Subcutaneous abdominal adipose tissue (tissue), 5 donors: ENCODE results near the gene NCOA3.
"Not testable (repeated sequence)": the region's sequence is repeated elsewhere in the genome, so short reads cannot be mapped to it uniquely, and the experiment has no call there.

ENCODE experiments used
- H3K27ac ChIP-seq: one replicate; pipeline ENCODE4 v1.7.0; 2013; ENCODE audit warnings: low read depth, mild to moderate bottlenecking, inconsistent platforms, low read length, moderate library complexity
- H3K27me3 ChIP-seq, 5 donors: one replicate each; pipeline ENCODE4 v1.7.0; 2013; ENCODE audit warnings: low read length in 5 of 5, inconsistent platforms in 1 of 5; ENCODE audit not compliant: control insufficient read depth in 5 of 5, insufficient read depth in 4 of 5
- H3K36me3 ChIP-seq, 5 donors: one replicate each; pipeline ENCODE4 v1.7.0; 2013; ENCODE audit warnings: low read length in 5 of 5; ENCODE audit not compliant: control insufficient read depth in 5 of 5, insufficient read depth in 5 of 5
- H3K4me1 ChIP-seq, 5 donors: one replicate each; pipeline ENCODE4 v1.7.0; 2013; ENCODE audit warnings: low read length in 5 of 5, mild to moderate bottlenecking in 3 of 5, moderate library complexity in 1 of 5; ENCODE audit not compliant: control insufficient read depth in 5 of 5, insufficient read depth in 5 of 5
- H3K4me3 ChIP-seq, 5 donors: one replicate each; pipeline ENCODE4 v1.7.0; 2013; ENCODE audit warnings: low read length in 5 of 5, low read depth in 1 of 5
- H3K9ac ChIP-seq, 5 donors: one replicate each; pipeline ENCODE4 v1.7.0; 2013; ENCODE audit warnings: low read length in 5 of 5, mild to moderate bottlenecking in 4 of 5, moderate library complexity in 3 of 5
- H3K9me3 ChIP-seq, 5 donors: one replicate each; pipeline ENCODE4 v1.7.0; 2013; ENCODE audit warnings: low read length in 5 of 5; ENCODE audit not compliant: control insufficient read depth in 5 of 5
- donor health status: healthy.
- donor health status: healthy.
- donor health status: healthy.
- donor health status: healthy.
- donor health status: healthy.

The NCOA3 gene

GRCh38 chr20:47500554-47500953 lies 1.1 kb upstream of the NCOA3 start:
- Histone ChIP-seq H3K27me3 (no peaks in the 10 kb centered on the region), H3K9me3 (no peaks in the 10 kb centered on the region), H3K9ac (no peak overlapping the region), H3K4me3 (no peak overlapping the region), H3K27ac (no peak overlapping the region), H3K4me1 (peaks cover 2 to 24% (median 21%) of the 10 kb centered on the region in 5 donors), H3K36me3 (no peaks in the 10 kb centered on the region)

GRCh38 chr20:47501116-47501481 lies 588 bp upstream of the NCOA3 start:
- Histone ChIP-seq H3K4me1 (peaks cover 2 to 24% (median 21%) of the 10 kb centered on the region in 5 donors), H3K9me3 (no peaks in the 10 kb centered on the region), H3K27ac (peak overlapping the region; percentile 90), H3K27me3 (no peaks in the 10 kb centered on the region), H3K4me3 (peak overlapping the region; percentile 68 to 91 (median 87)), H3K9ac (peak overlapping the region; percentile 71 to 96 (median 89)), H3K36me3 (no peaks in the 10 kb centered on the region)

GRCh38 chr20:47502271-47503239 lies 868 bp downstream of the NCOA3 start:
- peak overlapping the region; percentile 87 to 96 (median 89) for H3K9ac ChIP-seq
- H3K4me3 ChIP-seq = peak overlapping the region; percentile 84 to 91 (median 87)
- no peaks in the 10 kb centered on the region for H3K36me3 ChIP-seq
- peaks cover 2 to 24% (median 21%) of the 10 kb centered on the region in 5 donors for H3K4me1 ChIP-seq
- peak overlapping the region; percentile 90 for H3K27ac ChIP-seq
- no peaks in the 10 kb centered on the region for H3K27me3 ChIP-seq
- no peaks in the 10 kb centered on the region for H3K9me3 ChIP-seq

- Histone ChIP-seq H3K4me1 (peaks cover 2 to 24% (median 21%) of the 10 kb centered on the region in 5 donors), H3K9ac (peak overlapping the region in 1 of 5 donors; percentile 89), H3K27ac (no peak overlapping the region)
Observed at GRCh38 chr20:47503685-47504084, 2.0 kb downstream of the NCOA3 start.

GRCh38 chr20:47506335-47506734 lies 4.6 kb downstream of the NCOA3 start:
- Histone ChIP-seq H3K36me3 (no peaks in the 10 kb centered on the region), H3K4me1 (peaks cover under 1 to 19% (median 18%) of the 10 kb centered on the region in 5 donors), H3K27me3 (no peaks in the 10 kb centered on the region), H3K9me3 (no peaks in the 10 kb centered on the region), H3K4me3 (no peak overlapping the region), H3K9ac (no peak overlapping the region), H3K27ac (no peak overlapping the region)

More at GRCh38 chr20:47503685-47504084, 2.0 kb downstream of the NCOA3 start:
- peak overlapping the region in 2 of 5 donors; percentile 84 to 89 for H3K4me3 ChIP-seq
- no peaks in the 10 kb centered on the region for H3K9me3 ChIP-seq
- H3K36me3 ChIP-seq = no peaks in the 10 kb centered on the region
- H3K27me3 ChIP-seq = no peaks in the 10 kb centered on the region

- no peaks in the 10 kb centered on the region for H3K27me3 ChIP-seq
- H3K9ac ChIP-seq = no peak overlapping the region
- H3K27ac ChIP-seq = no peak overlapping the region
- H3K4me3 ChIP-seq = no peak overlapping the region
- no peaks in the 10 kb centered on the region for H3K36me3 ChIP-seq
- H3K4me1 ChIP-seq = peaks cover 0 to 17% (median 16%) of the 10 kb centered on the region in 5 donors
- H3K9me3 ChIP-seq = no peaks in the 10 kb centered on the region
Observed at GRCh38 chr20:47506850-47507249, 5.2 kb downstream of the NCOA3 start.

GRCh38 chr20:47507275-47507981 lies 5.7 kb downstream of the NCOA3 start:
- not testable (repeated sequence) for H3K9ac ChIP-seq, H3K4me3 ChIP-seq, H3K27ac ChIP-seq, H3K27me3 ChIP-seq, H3K9me3 ChIP-seq, H3K36me3 ChIP-seq
- H3K4me1 ChIP-seq = peaks cover 0 to 17% (median 14%) of the 10 kb centered on the region in 5 donors

- H3K27me3 ChIP-seq = no peaks in the 10 kb centered on the region
- H3K4me3 ChIP-seq = no peak overlapping the region
- H3K4me1 ChIP-seq = peaks cover 0 to 9% (median 5%) of the 10 kb centered on the region in 5 donors
Observed at GRCh38 chr20:47508278-47508677, 6.6 kb downstream of the NCOA3 start.

GRCh38 chr20:47509104-47509661 lies 7.5 kb downstream of the NCOA3 start:
- Histone ChIP-seq H3K9ac (no peak overlapping the region), H3K4me3 (no peak overlapping the region), H3K9me3 (no peaks in the 10 kb centered on the region), H3K27ac (no peak overlapping the region), H3K36me3 (no peaks in the 10 kb centered on the region), H3K4me1 (peaks cover 0 to 2% (median 0%) of the 10 kb centered on the region in 5 donors), H3K27me3 (no peaks in the 10 kb centered on the region)

More at GRCh38 chr20:47508278-47508677, 6.6 kb downstream of the NCOA3 start:
- no peak overlapping the region for H3K27ac ChIP-seq
- H3K9me3 ChIP-seq = no peaks in the 10 kb centered on the region
- H3K9ac ChIP-seq = no peak overlapping the region
- H3K36me3 ChIP-seq = no peaks in the 10 kb centered on the region
